K562 (cell line): ENCODE data around the gene AUNIP. TPM values are rescaled to one million over a fixed set of nuclear protein-coding genes. Genes with fewer than 3 reads are reported as not detected.

Experiments
- BCL6 ChIP-seq: fragments of 250-450 bp; sonication (Bioruptor Pico); IDR thresholded peaks from 2 replicates; pipeline ENCODE4 v1.4.0; 2020
- FOXA1 ChIP-seq: fragments of 450-650 bp; IDR thresholded peaks from 2 replicates; pipeline ENCODE4 v1.6.1; 2016; ENCODE audit warnings: mild to moderate bottlenecking, borderline replicate concordance
- FOXK2 ChIP-seq, 2 experiments: fragments of 450-650 bp; IDR thresholded peaks in 1 of 2; conservative IDR thresholded peaks in 1 of 2; 2 replicates each; pipeline ENCODE4 v1.6.1; 2016; ENCODE audit warnings: low read depth in 2 of 2, mild to moderate bottlenecking in 1 of 2
- NFXL1 ChIP-seq: fragments of 450-650 bp; formaldehyde crosslinking; IDR thresholded peaks from 2 replicates; pipeline ENCODE4 v1.4.0; 2021; ENCODE audit warnings: mild to moderate bottlenecking
- NR3C1 ChIP-seq: sonication (generic); formaldehyde crosslinking; IDR thresholded peaks from 2 replicates; pipeline ENCODE4 v1.8.1; 2022; ENCODE audit warnings: missing genetic modification reagents
- ZNF764 ChIP-seq: fragments of 250-450 bp; sonication (Bioruptor Pico); IDR thresholded peaks from 2 replicates; pipeline ENCODE4 v1.4.0; 2020; ENCODE audit warnings: low read depth, mild to moderate bottlenecking, moderate library complexity
- polyA plus RNA-seq, 8 experiments: library from polyadenylated mRNA; depleted of rRNA in 4 of 8; stranded (reverse) in 5 of 8; unstranded in 3 of 8; fragments of >200 nt; fragmentation: Nextera tagmentation in 2 of 8; fragmentation: Illumina TruSeq in 1 of 8; extraction: Ambion mirVana in 2 of 8; extraction: Trizol in 1 of 8; gene quantifications; 2 replicates each; pipeline versions ENCODE4 v1.2.1 to v1.2.3, GENCODE V29; 2011 to 2014; ENCODE audit warnings: inconsistent platforms in 1 of 8, missing spikeins in 1 of 8
- total RNA-seq, 7 experiments: library from RNA; depleted of rRNA in 6 of 7; stranded (reverse); fragments of >200 nt in 6 of 7; fragmentation: Illumina TruSeq in 2 of 7; extraction: Trizol in 2 of 7; gene quantifications; 2 replicates each; pipeline versions ENCODE4 v1.2.1 to v1.2.3, GENCODE V29; 2011 to 2021; ENCODE audit warnings: low replicate concordance in 1 of 7
- TF ChIP-seq, protein P1 (sequence below): fragments of 450-650 bp; formaldehyde crosslinking; IDR thresholded peaks from 2 replicates; pipeline ENCODE4 v1.4.0; 2020; ENCODE audit warnings: mild to moderate bottlenecking, moderate library complexity
- TF ChIP-seq, protein P2 (sequence below): fragments of 450-650 bp; IDR thresholded peaks from one replicate; pipeline ENCODE4 v1.6.1; 2018; ENCODE audit warnings: mild to moderate bottlenecking, moderate library complexity; ENCODE audit not compliant: partially characterized antibody
- TF ChIP-seq, protein P3 (sequence below): fragments of 200-600 bp; sonication (generic); IDR thresholded peaks from one replicate; pipeline ENCODE4 v1.6.1; 2012; ENCODE audit warnings: mild to moderate bottlenecking, low read depth, low read length, inconsistent platforms

The AUNIP gene
- total and polyA plus RNA-seq, 9 of the 15 experiments (the other 6 are each of a cell fraction or from before 2014, with no cell fraction given) = 12.1 to 53.8 (median 47.1) TPM

DNA sequence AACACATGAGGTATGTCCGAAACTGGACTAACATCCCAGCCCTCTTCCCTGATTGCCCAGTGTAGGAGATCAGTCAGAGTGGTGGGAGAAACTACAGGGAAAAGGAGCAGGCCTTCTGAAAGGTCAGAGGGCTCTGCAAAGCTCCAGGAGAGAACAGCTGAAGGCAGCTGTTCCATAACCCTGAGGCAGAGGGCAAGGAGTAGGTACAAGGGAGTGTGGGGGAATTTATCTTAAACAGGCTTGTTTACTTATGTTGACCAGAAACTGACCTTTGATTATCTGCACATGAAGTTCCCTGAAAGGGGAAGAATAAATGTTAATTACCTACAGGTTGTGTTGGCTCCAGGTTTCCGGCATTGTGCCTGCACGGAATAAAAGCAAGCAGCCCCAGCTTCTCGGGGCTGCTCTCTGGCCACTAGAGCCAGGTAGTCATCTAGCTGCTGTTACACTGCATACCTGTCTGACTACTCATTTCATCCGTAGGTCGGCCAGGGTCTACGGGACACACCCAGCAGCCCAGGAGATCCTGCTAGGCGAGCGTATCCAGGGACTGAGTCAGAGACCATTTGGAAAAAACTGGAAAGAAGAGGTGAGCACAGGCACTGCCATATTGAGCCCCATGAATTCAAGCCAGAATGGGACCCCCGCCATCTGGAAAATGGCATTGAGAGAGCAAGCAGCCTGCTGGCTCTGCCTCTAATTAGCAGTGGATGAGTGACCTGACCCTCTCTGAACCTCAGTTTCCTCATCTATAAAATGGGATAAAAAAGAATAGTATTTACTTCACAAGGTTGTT lies 31.2 kb upstream of the AUNIP start (continued):
- TF ChIP-seq, protein P1, sequence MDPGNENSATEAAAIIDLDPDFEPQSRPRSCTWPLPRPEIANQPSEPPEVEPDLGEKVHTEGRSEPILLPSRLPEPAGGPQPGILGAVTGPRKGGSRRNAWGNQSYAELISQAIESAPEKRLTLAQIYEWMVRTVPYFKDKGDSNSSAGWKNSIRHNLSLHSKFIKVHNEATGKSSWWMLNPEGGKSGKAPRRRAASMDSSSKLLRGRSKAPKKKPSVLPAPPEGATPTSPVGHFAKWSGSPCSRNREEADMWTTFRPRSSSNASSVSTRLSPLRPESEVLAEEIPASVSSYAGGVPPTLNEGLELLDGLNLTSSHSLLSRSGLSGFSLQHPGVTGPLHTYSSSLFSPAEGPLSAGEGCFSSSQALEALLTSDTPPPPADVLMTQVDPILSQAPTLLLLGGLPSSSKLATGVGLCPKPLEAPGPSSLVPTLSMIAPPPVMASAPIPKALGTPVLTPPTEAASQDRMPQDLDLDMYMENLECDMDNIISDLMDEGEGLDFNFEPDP (CRISPR knock-in tag) = no peak
- TF ChIP-seq, protein P2, sequence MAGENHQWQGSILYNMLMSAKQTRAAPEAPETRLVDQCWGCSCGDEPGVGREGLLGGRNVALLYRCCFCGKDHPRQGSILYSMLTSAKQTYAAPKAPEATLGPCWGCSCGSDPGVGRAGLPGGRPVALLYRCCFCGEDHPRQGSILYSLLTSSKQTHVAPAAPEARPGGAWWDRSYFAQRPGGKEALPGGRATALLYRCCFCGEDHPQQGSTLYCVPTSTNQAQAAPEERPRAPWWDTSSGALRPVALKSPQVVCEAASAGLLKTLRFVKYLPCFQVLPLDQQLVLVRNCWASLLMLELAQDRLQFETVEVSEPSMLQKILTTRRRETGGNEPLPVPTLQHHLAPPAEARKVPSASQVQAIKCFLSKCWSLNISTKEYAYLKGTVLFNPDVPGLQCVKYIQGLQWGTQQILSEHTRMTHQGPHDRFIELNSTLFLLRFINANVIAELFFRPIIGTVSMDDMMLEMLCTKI = no peak
- TF ChIP-seq BCL6 (CRISPR knock-in tag) (no peak), NR3C1 (CRISPR knock-in tag) (no peak), ZNF764 (CRISPR knock-in tag) (no peak), NFXL1 (CRISPR knock-in tag) (no peak), FOXK2 (conservative IDR thresholded peaks at IDR 0.05 in 1 of 2, IDR thresholded peaks at IDR 0.05 in 1 of 2; ENCODE audit: low read depth in 2 of 2) (peak; percentile 64 to 75), FOXA1 (peak; percentile 47; the same call in 1 of the 2 replicates)
- TF ChIP-seq, protein P3, sequence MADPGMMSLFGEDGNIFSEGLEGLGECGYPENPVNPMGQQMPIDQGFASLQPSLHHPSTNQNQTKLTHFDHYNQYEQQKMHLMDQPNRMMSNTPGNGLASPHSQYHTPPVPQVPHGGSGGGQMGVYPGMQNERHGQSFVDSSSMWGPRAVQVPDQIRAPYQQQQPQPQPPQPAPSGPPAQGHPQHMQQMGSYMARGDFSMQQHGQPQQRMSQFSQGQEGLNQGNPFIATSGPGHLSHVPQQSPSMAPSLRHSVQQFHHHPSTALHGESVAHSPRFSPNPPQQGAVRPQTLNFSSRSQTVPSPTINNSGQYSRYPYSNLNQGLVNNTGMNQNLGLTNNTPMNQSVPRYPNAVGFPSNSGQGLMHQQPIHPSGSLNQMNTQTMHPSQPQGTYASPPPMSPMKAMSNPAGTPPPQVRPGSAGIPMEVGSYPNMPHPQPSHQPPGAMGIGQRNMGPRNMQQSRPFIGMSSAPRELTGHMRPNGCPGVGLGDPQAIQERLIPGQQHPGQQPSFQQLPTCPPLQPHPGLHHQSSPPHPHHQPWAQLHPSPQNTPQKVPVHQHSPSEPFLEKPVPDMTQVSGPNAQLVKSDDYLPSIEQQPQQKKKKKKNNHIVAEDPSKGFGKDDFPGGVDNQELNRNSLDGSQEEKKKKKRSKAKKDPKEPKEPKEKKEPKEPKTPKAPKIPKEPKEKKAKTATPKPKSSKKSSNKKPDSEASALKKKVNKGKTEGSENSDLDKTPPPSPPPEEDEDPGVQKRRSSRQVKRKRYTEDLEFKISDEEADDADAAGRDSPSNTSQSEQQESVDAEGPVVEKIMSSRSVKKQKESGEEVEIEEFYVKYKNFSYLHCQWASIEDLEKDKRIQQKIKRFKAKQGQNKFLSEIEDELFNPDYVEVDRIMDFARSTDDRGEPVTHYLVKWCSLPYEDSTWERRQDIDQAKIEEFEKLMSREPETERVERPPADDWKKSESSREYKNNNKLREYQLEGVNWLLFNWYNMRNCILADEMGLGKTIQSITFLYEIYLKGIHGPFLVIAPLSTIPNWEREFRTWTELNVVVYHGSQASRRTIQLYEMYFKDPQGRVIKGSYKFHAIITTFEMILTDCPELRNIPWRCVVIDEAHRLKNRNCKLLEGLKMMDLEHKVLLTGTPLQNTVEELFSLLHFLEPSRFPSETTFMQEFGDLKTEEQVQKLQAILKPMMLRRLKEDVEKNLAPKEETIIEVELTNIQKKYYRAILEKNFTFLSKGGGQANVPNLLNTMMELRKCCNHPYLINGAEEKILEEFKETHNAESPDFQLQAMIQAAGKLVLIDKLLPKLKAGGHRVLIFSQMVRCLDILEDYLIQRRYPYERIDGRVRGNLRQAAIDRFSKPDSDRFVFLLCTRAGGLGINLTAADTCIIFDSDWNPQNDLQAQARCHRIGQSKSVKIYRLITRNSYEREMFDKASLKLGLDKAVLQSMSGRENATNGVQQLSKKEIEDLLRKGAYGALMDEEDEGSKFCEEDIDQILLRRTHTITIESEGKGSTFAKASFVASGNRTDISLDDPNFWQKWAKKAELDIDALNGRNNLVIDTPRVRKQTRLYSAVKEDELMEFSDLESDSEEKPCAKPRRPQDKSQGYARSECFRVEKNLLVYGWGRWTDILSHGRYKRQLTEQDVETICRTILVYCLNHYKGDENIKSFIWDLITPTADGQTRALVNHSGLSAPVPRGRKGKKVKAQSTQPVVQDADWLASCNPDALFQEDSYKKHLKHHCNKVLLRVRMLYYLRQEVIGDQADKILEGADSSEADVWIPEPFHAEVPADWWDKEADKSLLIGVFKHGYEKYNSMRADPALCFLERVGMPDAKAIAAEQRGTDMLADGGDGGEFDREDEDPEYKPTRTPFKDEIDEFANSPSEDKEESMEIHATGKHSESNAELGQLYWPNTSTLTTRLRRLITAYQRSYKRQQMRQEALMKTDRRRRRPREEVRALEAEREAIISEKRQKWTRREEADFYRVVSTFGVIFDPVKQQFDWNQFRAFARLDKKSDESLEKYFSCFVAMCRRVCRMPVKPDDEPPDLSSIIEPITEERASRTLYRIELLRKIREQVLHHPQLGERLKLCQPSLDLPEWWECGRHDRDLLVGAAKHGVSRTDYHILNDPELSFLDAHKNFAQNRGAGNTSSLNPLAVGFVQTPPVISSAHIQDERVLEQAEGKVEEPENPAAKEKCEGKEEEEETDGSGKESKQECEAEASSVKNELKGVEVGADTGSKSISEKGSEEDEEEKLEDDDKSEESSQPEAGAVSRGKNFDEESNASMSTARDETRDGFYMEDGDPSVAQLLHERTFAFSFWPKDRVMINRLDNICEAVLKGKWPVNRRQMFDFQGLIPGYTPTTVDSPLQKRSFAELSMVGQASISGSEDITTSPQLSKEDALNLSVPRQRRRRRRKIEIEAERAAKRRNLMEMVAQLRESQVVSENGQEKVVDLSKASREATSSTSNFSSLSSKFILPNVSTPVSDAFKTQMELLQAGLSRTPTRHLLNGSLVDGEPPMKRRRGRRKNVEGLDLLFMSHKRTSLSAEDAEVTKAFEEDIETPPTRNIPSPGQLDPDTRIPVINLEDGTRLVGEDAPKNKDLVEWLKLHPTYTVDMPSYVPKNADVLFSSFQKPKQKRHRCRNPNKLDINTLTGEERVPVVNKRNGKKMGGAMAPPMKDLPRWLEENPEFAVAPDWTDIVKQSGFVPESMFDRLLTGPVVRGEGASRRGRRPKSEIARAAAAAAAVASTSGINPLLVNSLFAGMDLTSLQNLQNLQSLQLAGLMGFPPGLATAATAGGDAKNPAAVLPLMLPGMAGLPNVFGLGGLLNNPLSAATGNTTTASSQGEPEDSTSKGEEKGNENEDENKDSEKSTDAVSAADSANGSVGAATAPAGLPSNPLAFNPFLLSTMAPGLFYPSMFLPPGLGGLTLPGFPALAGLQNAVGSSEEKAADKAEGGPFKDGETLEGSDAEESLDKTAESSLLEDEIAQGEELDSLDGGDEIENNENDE = no peak
